ENCODE measurements around the gene HENMT1.

Gene HENMT1

DNA sequence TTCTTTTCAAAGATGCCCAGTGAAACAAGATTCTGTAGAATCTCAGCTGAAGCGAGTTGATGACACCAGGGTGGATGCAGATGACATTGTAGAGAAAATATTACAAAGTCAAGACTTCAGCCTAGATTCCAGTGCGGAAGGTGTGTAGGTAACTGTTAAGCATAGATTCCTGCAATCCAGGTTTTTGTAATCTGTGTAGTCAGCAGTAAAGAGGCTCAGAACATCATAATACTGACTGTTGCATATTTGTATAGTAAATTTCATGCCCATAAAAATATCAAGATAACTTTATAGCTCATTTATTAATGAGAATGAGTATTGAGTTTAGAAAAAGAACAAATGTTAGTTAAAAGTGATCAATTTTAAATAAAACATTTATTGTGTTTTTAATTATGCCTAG, 32.2 kb downstream of the HENMT1 start:
- TF ChIP-seq, protein P1, sequence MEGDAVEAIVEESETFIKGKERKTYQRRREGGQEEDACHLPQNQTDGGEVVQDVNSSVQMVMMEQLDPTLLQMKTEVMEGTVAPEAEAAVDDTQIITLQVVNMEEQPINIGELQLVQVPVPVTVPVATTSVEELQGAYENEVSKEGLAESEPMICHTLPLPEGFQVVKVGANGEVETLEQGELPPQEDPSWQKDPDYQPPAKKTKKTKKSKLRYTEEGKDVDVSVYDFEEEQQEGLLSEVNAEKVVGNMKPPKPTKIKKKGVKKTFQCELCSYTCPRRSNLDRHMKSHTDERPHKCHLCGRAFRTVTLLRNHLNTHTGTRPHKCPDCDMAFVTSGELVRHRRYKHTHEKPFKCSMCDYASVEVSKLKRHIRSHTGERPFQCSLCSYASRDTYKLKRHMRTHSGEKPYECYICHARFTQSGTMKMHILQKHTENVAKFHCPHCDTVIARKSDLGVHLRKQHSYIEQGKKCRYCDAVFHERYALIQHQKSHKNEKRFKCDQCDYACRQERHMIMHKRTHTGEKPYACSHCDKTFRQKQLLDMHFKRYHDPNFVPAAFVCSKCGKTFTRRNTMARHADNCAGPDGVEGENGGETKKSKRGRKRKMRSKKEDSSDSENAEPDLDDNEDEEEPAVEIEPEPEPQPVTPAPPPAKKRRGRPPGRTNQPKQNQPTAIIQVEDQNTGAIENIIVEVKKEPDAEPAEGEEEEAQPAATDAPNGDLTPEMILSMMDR (IDR thresholded peaks at IDR 0.05), result no peak

DNA sequence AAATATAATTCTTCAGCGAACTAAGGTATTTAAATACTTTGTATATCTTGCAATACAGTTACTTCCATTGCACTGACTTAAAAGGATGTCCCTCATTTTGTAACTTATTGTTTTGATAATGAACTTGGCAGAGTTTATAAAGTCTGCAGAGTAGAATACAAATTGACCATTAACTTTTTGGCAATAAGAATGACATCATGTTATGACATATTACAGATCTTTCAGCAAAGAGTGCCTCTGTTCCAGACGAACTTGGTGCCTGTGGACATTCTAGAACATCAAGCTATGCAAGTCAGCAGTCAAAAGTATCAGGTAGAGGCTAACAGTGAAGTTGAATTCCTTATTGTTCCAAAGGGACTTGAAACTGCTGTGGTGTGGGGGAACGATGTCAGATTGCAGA, 32.9 kb downstream of the HENMT1 start:
- TF ChIP-seq, protein P1 (IDR thresholded peaks at IDR 0.05), result no peak

DNA sequence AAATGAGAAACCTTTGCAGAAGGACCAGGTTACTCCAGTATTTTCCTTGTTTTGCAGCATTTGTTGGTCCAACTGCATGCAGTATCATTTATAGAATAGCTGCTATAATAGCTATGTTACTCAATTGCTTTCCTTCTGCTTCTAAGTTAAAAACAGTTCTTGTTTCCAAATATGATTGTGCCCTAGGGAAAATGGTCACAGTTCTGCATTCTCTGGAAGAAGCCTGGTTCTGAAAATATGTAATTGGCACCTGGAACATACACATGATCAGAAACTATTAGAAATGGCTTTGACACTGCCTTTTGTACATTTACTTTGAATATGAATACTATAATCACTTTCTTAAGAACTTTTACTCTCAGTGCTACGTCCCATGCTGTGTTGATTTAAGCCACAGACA, 33.6 kb downstream of the HENMT1 start:
- TF ChIP-seq, protein P1 (IDR thresholded peaks at IDR 0.05), result no peak

DNA sequence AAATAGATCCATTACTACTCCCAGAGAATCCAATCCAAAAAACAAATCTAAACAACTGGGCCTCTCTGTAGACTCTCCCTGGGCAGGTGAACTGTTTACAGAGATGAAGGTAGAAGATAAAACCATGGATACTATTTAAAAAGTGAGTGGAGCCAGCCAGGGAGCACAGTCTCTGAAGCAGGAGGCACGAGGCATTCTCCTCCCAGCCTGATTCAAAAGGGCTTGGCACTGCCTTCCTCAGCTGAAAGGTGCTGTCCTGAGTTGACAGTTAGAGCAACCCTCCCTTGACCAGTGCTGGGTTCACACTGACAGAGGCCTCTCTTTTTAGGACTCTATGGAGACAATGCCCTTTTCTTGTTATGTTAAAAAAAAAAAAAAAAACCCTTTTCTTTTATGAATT, 36.8 kb downstream of the HENMT1 start:
- TF ChIP-seq, protein P1 (IDR thresholded peaks at IDR 0.05), result no peak

DNA sequence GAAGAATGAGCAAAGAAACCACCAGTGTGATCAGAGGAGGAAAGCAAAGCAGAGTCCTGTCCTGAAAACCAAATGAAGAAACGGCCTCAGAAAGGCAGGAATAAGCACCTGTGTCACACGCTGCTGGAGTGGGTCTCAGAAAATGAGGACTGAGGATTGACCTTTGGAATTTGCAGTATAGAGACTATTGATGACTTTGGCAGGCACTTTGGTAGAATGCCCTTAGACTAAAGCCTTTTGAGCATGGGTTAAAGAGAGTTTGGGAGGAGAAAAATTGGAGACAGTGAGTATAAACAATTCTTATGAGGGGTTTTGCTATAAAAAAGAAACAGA, 43.2 kb downstream of the HENMT1 start:
- TF ChIP-seq, protein P1 (IDR thresholded peaks at IDR 0.05), result no peak

DNA sequence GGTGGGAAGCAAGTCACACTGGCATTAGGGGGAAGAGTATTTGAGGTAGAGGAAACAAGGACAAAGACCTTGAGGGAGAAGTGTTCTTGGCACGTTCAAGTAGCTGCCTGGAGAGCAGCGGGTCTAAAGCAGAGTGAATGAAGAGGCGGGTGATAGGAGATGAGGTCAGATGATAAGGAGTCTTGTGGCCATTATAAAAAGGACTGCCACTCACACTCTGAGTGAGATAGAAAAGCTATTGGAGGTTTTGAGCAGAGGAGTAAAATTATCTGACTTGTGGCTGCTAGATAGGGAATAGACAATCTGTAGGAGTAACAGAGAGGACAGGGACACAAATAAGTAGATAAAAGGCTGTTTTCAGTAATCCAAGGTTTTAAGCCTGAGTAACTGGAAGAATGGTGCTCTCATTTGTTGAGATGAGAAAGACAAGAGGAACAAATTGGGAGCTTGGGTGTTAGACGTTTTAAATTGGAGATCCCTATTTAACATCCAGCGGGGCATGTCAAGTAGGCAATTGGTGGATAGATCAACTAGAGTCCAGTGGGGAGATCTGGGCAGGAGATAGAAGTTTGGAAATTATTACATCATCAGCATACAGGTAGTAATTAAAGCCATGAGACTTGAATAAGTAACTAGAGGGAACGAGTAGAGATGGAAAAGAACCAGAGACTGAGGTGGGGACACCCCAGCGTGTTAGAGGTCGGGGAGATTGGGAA, 43.7 kb downstream of the HENMT1 start:
- TF ChIP-seq, protein P1 (IDR thresholded peaks at IDR 0.05), result no peak

DNA sequence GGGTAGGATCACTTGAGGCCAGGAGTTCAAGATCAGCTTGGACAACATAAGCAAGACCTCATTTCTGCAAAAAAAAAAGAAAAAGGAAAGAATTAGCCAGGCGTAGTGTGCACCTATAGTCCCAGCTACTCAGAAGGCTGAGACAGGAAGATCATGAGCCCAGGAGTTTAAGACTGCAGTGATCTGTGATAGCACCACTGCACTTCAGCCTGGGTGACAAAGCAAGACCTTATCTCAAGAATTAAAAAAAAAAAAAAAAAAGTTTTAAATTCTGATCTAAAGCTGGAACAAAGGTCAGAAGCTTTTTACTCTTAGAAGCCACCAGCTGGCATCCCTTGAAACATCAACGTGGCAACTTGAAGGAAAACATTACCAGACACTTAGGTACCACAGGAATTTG, 45.3 kb downstream of the HENMT1 start:
- TF ChIP-seq, protein P1 (IDR thresholded peaks at IDR 0.05), result no peak

DNA sequence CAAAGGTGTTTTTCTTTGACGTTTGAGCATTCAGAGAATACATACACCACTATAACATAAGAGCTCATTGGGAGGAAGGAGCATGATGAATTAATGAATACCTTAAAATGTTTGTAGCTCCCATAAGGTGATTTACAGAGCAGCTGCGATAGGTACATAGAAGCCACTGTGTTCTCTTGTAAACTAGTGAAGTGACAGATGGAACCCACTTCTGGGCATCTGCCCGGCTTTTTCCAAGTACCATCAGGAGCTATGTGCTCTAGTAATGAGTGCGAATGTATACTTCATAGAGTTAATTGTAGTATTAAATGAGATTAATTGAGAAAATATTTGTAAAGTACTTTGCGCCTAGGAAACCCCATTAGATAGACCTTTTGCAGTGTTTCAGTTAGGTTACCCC, 48.4 kb downstream of the HENMT1 start:
- TF ChIP-seq, protein P1 (IDR thresholded peaks at IDR 0.05), result no peak

Measured in LNCAP (cell line).